ENCODE results near the gene CDKN2B-AS1.

Gene CDKN2B-AS1

DNA sequence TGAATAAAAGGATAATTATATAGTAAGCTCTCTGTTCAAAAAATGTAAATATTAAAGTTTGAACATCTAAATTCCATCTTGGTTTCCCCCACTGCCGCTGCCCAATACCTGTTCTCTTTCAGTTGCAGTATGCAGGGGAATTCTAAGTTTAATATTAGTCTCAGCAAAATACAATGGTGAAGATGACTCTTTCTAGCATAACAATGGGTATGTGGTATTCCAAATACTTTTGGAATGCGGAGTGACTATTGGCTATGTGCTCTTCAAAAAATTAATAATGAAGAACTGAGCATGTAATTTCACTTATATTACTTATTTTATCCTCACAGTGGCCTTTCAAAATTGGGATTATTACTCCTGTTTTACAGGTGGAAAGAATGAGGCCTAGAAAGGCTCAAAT lies 3.4 kb downstream of the CDKN2B-AS1 start:
- DNase-seq (ENCODE audit: low read depth) = no peak
- H3K4me3 ChIP-seq (ENCODE audit: low read depth, low read length) = no peak overlapping the region

DNA sequence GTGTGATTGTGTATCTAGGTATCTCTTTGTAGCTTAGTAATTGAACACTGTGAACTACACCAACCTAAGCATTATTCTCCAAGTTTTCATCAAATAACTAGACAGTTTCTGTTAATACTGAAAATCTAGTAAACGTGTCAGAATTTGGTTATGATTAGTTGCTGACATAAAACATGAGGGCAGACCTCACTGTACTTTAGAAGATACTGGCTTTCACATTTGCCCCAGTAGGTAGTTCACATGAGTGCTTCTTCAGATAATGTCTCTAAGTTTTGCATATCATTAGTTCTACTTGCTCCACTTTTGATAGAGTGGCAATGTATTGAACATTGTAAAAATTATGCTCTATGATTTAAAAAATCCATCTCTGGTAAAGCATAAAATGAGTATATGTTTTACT lies 7.4 kb downstream of the CDKN2B-AS1 start:
- no peak overlapping the region for H3K4me3 ChIP-seq (ENCODE audit: low read depth, low read length)
- DNase-seq (ENCODE audit: low read depth) = no peak

DNA sequence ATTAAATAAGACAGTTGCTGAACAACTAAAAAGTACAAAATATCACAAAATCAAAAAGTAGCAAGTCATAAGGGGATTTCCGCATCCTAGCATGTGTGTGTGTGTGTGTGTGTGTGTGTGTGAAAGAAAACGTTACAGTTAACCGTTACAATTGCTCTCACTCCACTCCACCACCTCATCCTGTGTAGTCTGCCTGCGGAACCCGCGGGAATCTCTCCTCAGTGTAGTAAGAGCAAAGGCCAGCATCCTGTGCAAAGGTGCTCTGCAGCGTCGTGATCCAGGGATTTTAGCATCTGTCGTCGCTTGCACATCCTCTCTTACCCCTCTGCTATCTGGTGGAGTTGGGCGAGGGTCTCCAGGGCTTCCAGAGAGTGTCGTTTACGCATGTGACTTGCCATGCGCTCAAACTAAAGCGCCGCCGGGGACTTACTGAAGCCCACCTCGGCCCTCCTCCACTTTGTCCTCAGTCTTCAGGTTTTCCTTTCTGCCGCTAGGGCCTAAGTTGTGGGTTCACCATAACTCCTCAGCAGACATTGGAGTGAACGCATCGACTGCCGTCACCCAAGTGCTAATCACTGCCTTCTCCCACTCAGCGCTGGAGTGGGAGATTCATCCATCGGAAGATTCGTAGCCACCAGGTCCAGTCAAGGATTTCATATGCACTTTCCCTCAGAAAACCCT lies 10.6 kb downstream of the CDKN2B-AS1 start:
- no peak for DNase-seq (ENCODE audit: low read depth)
- peak overlapping the region; percentile 89 for H3K4me3 ChIP-seq (ENCODE audit: low read depth, low read length)

DNA sequence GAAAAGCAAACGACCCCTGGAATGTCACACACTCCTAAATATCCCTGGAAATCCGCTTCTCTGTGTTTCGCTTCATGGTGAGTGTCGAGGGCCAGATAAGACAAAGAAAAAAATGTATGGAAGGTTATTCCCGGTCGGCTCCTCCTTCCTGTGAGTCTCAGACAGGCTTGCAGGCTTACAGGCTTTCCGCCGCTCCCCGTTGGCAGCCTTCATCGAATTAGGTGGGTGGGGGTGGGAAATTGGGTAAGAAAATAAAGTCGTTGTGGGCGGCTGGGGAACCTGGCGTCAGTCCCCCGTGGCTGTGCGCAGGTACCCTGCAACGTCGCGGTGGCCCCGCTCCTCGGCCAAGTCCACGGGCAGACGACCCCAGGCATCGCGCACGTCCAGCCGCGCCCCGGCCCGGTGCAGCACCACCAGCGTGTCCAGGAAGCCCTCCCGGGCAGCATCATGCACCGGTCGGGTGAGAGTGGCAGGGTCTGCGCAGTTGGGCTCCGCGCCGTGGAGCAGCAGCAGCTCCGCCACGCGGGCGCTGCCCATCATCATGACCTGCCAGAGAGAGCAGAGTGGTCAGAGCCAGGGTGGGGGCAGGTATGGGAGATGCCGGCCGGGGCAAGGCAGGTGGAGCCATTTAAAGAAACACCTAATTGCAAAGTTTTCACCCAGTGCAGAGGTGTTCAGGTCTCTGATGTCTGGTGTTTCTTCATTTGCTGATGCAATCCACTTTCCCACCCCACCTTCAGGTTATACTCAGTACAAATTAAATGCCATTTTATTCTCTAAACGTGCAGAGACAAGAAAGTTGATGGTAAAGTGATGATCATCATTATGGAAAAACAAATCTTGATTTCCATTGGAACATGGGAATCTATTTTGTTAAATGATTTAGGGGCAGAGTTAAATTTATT lies 11.4 kb downstream of the CDKN2B-AS1 start:
- DNase-seq (ENCODE audit: low read depth) = no peak
- peak overlapping the region; percentile 89 for H3K4me3 ChIP-seq (ENCODE audit: low read depth, low read length)

DNA sequence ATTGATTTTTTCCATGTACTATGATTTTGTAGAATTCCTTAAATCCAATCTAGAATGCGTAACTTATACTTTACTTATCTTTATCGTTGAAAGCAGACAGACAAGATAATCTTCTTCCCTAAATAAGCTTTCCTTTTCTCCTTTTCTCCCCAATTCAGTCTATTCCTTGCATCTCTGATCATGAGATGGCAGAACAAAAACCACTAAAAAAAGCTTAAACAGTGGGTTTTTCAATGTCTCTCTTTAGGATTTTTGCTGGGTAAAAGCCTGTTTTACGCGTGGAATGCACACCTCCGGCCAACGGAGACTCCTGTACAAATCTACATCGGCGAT lies 13.8 kb downstream of the CDKN2B-AS1 start:
- DNase-seq (ENCODE audit: low read depth) = no peak
- H3K4me3 ChIP-seq (ENCODE audit: low read depth, low read length) = peak overlapping the region; percentile 89

DNA sequence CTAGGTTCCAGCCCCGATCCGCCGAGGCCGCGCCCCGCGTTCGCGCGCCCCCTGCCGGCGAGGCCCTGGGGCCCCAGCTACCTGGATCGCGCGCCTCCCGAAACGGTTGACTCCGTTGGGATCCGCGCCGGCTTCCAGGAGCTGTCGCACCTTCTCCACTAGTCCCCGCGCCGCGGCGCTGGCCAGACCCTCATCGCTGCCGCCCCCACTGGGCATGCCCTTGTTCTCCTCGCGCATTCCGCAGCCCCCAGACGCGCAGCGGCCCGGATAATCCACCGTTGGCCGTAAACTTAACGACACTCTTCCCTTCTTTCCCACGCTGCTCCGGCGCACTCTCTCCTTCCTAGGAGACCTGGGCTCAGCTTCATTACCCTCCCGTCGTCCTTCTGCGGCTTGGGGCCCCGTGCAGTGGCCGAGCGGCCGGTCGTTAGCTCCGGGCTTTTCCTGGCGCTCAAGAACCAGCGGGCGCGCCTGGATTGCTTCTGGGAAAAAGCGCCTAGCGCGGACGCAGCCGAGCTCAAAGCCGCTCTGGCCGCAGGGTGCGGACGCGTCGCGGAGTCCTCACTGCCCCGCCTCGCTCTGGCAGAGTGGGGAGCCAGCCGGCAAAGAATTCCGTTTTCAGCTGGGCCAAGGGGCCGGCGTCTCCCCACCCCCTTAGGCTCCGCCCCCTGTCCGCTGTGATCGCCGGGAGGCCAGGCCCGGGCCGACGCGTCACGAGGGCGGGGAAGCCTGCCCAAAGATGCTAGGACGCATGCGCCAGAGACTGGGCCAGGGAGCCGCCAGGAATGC lies 14.3 kb downstream of the CDKN2B-AS1 start, which contains the start of gene CDKN2B:
CDKN2B (minus strand) TSS at position 589 of the 789 bp plus-strand sequence; CDS start at position 237, 352 bp downstream.
- peak within 1 kb of the TSS; percentile 89 for H3K4me3 ChIP-seq (ENCODE audit: low read depth, low read length)
- peak; percentile 84 for DNase-seq (ENCODE audit: low read depth)

DNA sequence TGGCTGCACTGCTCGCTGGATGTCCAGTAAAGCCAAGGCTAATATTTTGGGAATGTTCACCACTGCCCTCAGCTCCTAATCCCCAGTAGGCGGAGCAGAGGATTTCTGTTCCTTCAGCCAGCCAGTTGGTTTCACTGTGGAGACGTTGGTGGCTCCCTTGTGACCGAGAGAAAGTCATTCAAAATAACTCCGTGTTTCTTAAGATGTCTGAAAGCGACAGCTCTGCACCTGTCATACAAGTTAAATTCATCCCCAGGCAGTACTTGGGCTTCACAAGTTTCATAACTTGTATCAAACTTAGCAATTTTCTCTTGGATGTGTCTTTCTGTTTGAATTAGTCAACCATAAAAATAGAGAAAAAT lies 14.9 kb downstream of the CDKN2B-AS1 start:
- no peak for DNase-seq (ENCODE audit: low read depth)
- peak overlapping the region; percentile 89 for H3K4me3 ChIP-seq (ENCODE audit: low read depth, low read length)

DNA sequence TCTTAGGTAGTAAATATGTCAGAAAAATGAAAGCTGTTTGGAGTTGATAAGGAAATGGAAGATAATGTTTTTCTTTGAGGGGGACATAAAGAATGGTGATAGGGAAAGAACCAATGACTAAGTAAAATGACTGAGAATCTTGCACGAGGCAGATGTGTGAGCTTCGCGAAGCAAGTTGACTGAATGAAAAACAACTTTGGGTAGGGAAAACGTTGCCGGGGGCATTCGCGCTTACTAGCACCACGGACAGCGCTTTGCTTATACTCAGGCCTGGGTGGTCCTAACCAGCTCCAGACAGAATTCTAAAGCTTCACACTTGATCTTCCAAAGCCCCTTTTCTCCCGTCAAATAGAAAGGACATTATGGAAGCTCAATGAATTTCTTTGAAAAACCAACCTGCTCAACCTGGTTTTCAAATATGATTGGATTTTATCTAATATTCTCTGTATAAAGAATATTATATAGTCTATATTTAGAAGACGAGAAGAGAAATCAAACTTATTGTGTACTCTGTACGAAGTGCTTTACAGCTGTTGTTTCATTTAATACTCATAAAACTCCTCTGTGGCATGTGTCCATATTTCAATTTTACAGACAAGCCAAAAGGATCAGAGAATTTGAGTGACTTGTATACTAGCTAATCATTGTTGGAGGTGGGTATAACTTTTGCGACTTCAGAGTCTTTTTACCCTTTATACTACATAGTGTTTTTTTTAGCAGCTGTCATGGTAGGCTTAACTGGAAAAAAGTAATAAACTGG lies 16.5 kb downstream of the CDKN2B-AS1 start:
- DNase-seq (ENCODE audit: low read depth) = no peak
- H3K4me3 ChIP-seq (ENCODE audit: low read depth, low read length) = no peak overlapping the region

DNA sequence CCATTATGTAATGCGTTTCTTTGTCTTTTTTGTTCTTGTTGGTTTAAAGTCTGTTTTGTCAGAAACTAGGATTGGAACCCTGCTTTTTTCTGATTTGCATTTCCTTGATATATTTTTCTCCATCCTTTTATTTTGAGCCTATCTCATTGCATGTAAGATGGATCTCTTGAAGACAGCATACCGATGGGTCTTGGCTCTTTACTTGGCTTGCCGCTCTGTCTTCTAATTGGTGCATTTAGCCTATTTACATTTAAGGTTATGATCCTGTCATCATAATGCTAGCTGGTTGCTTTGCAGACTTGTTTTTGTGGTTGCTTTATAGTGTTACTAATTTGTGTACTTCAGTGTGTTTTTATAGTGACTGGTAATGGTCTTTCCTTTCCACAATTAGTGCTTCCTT lies 27.8 kb downstream of the CDKN2B-AS1 start:
- no peak overlapping the region for H3K4me3 ChIP-seq (ENCODE audit: low read depth, low read length)
- no peak for DNase-seq (ENCODE audit: low read depth)

DNA sequence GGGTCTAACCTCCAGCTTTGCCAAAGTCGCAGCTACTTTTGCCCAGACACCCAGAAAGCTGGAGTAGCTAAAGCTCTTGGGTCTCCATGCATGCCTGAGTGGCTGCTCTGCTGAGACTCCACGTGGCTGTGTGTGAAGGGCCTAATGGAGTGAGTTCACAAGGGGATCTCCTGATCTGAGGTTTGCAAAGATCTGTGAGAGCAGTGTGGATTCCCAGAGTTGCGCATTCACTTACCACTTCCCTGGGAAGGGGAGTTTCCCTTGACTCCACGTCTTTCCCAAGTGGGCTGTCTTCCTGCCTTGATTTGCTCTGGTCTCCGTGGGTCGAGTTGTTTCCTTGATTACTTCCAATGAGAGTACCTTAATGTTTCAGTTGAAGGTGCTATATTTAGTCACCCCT lies 32.1 kb downstream of the CDKN2B-AS1 start:
- H3K4me3 ChIP-seq (ENCODE audit: low read depth, low read length) = no peak overlapping the region
- DNase-seq (ENCODE audit: low read depth) = no peak

DNA sequence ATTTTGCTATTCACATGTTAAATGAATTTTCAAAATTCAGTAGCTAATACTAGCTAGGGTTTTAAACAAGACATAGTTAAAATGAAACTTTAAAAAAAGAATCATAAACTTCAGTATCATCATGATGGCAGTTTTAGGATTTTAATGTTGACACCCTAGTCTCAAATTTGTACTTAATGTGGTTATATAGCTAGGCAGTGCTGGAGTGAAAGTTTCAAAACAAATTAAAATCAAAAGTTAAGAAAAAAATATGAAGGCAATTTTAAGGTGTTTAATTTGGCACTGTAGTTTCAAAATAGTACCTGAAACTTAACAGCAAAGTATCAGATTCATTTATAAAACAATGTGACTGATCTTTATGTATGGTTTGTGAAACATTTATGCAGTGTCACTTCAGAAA lies 33.8 kb downstream of the CDKN2B-AS1 start:
- H3K4me3 ChIP-seq (ENCODE audit: low read depth, low read length) = no peak overlapping the region
- no peak for DNase-seq (ENCODE audit: low read depth)

DNA sequence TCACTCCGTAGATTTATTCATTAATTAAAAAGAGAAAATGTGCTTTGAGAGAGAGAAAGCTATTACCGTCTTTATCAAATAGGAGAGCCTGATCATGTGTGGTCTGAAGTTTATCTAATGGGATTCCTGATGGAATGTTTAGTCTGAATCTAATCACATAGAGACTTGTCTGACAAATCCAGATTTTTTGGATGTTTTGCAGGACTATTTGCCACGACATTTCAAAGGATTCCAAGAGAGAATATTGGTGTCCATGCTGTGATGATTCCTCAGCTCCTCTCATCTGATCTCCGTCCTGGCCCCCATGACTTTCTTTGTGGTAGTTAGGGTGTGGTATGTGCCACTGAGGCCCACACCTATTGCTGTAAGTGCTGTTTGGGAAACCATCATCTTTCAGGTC lies 34.6 kb downstream of the CDKN2B-AS1 start:
- DNase-seq (ENCODE audit: low read depth) = no peak
- H3K4me3 ChIP-seq (ENCODE audit: low read depth, low read length) = no peak overlapping the region

DNA sequence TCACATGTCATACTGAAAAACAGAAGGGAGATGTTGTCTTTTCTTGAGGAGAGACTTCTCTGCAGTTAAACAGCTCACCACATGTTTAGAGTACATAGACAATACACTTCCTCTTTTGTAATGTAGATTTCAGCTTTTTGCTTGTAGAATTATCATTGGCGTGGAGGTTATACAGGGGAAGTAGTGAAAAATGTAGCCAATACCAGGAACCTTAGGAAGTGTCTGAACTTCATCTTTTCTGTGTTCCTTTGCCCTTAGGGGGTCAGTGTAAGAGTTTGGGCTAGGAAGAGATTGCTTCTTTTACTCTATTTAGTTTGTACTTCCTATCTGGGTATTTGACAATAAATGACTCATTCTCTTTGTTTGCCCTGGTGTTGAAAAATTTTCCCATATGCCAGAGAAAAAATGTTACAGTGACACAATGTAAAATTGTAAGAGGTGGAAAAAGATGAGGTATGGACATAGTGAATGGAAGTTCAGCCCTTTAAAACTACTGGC lies 35.6 kb downstream of the CDKN2B-AS1 start:
- H3K4me3 ChIP-seq (ENCODE audit: low read depth, low read length) = no peak overlapping the region
- no peak for DNase-seq (ENCODE audit: low read depth)

DNA sequence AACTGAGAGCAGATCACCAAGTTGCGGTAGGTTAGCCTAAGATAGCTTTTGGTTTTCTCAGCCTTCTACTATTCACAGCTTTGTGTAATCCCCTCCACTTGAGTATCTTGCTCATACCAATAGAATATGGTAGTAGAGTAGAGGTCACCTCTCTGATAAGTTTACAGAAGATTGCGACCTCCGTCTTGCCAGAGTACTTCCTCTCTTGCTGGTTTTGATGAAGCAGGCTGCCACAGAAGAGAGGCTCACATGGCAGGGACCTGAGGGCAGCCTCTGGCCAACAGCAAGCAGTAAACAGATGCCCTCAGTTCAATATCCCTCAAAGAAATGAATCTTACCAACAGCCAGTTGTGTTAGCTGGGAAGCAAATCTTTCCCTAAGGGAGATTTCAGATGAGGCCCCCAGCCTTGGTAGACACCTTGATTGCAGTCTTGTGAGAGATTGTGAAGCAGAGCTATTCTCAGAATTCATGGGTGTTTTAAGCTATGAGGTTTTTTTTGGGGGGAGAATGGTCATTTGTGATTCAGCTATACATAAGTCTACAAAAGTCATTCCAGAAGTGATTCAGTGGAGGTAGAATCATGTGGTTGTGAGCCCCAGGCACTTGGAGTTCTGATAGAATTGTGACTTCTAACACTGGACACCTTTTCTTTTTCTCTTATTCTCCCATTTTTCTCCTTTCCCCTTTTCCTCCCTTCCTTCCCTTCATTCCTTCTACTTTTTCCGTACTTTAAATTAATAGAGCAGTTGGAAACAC lies 37.2 kb downstream of the CDKN2B-AS1 start:
- DNase-seq (ENCODE audit: low read depth) = no peak
- no peak overlapping the region for H3K4me3 ChIP-seq (ENCODE audit: low read depth, low read length)

DNA sequence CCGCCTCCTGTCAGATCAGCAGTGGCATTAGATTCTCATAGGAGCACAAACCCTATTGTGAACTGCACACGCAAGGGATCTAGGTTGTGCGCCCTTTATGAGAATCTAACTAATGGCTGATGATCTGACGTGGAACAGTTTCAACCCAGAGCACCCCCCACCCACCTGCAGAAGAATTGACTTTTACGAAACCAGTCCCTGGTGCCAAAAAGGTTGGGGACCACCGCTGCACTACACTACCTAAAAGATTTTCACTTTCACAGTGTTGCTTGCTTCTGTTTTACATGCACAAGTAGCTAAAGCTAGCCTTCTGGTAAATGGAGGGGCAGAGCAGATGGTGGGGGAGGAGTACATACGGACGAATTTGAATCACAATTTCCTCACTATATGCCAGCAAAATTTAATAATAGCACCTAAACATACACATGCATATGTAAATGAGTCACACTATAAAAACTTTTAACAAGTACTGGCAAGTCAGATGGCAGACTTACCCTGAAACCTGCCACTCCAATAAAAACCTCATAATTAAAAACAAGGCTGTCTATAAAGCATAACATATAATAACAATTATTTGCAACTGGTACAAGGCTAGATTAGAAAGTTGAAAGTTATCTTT lies 38.5 kb downstream of the CDKN2B-AS1 start:
- H3K4me3 ChIP-seq (ENCODE audit: low read depth, low read length) = no peak overlapping the region

DNA sequence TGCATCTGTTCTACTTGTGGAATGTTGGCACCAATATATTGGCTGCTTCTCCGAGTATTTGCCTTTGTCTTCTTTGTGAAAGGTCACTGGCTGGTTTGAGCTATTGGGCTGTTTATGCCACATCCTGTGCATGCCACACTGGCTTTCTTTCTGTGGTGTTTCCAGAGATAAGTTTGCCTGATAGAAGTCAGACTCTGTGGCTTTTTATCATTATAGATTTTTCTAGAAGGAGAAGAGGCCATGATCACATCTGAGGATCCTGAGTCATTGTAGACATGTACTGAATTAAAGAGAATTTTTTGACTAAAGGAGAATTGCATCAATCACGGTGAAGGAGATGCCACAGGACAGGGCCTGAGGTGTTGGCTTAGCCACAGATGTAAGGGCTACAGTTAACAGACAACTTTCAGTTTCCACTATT lies 41.0 kb downstream of the CDKN2B-AS1 start:
- no peak overlapping the region for H3K4me3 ChIP-seq (ENCODE audit: low read depth, low read length)
- no peak for DNase-seq (ENCODE audit: low read depth)

More for the DNA sequence above, 38.5 kb downstream of the CDKN2B-AS1 start:
- no peak for DNase-seq (ENCODE audit: low read depth)

DNA sequence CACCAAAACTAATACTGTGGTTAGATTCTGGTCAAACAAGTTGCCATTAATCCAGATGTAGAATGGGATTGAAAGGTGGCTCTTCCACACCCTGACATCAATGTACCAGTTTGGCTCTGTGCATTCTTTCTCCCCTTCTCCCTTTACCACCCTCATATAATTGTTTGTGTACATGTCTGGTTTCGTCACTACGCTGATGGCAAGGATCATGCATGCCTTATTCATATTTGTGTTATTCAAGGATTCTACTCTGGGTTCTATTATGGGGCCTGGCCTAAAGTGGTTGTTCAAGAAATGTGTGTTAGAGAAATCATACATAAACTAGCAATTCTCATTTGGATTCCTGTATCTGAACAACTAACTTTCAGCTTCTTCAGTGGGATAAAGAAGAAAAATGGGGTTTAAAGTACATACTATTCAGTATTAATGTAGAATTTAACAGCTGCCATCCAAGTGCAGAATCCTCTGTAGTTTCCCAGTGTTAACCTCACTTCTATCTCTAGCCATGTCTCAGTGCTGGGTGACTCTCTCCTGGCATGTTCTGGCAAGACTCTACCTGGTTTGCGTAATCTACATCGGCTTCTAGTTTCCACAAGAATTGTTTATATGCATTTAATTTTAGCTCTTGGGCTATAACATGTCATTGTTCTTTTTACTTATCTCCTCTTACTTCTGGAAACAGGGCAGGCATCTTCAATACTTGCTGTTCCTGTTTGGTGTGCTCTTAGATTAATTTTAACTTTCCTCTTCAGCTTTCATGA lies 42.5 kb downstream of the CDKN2B-AS1 start:
- no peak for DNase-seq (ENCODE audit: low read depth)
- H3K4me3 ChIP-seq (ENCODE audit: low read depth, low read length) = no peak overlapping the region

Data from skeletal muscle cell (primary cell).